Measurements from ENCODE around the gene FAM193A.

DNA sequence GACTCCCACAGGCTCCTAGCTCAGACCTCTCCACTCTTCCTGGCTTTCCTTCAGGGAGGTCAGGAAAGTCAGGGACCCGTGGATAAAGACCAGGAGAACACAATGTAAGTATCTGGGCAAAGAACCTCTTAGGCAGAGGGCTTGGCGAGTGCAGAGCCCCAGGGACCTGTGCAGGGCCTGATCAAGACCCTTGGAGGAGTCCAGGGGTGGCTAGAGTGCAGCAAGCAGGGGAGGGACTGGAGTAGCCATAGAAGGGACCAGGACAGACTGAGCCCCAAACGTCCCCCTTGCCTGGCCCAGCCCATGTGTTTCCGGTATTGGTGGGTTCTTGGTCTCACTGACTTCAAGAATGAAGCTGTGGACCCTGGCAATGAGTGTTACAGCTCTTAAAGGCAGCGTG, 225.6 kb downstream of the FAM193A start:
- TF ChIP-seq POLR2AphosphoS5 (IDR thresholded peaks at IDR 0.05; ENCODE audit: low read depth) (no peak), GABPA (IDR thresholded peaks at IDR 0.05; ENCODE audit: low read depth) (no peak), SPI1 (IDR thresholded peaks at IDR 0.05; ENCODE audit: borderline replicate concordance, low read depth) (no peak)
- TF ChIP-seq, protein P1, sequence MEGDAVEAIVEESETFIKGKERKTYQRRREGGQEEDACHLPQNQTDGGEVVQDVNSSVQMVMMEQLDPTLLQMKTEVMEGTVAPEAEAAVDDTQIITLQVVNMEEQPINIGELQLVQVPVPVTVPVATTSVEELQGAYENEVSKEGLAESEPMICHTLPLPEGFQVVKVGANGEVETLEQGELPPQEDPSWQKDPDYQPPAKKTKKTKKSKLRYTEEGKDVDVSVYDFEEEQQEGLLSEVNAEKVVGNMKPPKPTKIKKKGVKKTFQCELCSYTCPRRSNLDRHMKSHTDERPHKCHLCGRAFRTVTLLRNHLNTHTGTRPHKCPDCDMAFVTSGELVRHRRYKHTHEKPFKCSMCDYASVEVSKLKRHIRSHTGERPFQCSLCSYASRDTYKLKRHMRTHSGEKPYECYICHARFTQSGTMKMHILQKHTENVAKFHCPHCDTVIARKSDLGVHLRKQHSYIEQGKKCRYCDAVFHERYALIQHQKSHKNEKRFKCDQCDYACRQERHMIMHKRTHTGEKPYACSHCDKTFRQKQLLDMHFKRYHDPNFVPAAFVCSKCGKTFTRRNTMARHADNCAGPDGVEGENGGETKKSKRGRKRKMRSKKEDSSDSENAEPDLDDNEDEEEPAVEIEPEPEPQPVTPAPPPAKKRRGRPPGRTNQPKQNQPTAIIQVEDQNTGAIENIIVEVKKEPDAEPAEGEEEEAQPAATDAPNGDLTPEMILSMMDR (IDR thresholded peaks at IDR 0.05; ENCODE audit: insufficient read depth, low read length) = no peak
- TF ChIP-seq, protein P2, sequence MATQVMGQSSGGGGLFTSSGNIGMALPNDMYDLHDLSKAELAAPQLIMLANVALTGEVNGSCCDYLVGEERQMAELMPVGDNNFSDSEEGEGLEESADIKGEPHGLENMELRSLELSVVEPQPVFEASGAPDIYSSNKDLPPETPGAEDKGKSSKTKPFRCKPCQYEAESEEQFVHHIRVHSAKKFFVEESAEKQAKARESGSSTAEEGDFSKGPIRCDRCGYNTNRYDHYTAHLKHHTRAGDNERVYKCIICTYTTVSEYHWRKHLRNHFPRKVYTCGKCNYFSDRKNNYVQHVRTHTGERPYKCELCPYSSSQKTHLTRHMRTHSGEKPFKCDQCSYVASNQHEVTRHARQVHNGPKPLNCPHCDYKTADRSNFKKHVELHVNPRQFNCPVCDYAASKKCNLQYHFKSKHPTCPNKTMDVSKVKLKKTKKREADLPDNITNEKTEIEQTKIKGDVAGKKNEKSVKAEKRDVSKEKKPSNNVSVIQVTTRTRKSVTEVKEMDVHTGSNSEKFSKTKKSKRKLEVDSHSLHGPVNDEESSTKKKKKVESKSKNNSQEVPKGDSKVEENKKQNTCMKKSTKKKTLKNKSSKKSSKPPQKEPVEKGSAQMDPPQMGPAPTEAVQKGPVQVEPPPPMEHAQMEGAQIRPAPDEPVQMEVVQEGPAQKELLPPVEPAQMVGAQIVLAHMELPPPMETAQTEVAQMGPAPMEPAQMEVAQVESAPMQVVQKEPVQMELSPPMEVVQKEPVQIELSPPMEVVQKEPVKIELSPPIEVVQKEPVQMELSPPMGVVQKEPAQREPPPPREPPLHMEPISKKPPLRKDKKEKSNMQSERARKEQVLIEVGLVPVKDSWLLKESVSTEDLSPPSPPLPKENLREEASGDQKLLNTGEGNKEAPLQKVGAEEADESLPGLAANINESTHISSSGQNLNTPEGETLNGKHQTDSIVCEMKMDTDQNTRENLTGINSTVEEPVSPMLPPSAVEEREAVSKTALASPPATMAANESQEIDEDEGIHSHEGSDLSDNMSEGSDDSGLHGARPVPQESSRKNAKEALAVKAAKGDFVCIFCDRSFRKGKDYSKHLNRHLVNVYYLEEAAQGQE (IDR thresholded peaks at IDR 0.05; ENCODE audit: insufficient replicate concordance, low read depth) = no peak
